Measurements from ENCODE around the gene NHS.

- no peak for TF ChIP-seq CTCF (IDR thresholded peaks at IDR 0.05)
- TF ChIP-seq POLR2A (IDR thresholded peaks at IDR 0.05): no peak
Observed at GRCh38 chrX:17375367-17375636, 302 bp downstream of the NHS start.
